K562 (cell line): Measurements from ENCODE around the gene LY6G6F. TPM values are rescaled to one million over a fixed set of nuclear protein-coding genes. Genes with fewer than 3 reads are reported as not detected.

Source experiments
- ATAC-seq: fragments of 200-7000 bp; cut with Tn5 transposase; 3 replicates; pipeline ENCODE4 v1.9.1; 2020; ENCODE audit warnings: moderate library complexity
- BruUV-seq: library from RNA; stranded (reverse); fragments of 400-500 nt; replicated peaks from 2 replicates; lab custom pipeline; 2021; lab: Mats Ljungman, UMichigan
- CTCF ChIA-PET: fragments of 300-600 bp; formaldehyde crosslinking; extraction: SDS; loops from one replicate; lab custom pipeline; 2021; ENCODE audit warnings: low intra/inter-chr PET ratio; lab: Yijun Ruan, JAX
- POLR2A ChIA-PET: fragments of 300-600, 350-650 bp; sonication (Branson Sonifier 250); formaldehyde crosslinking; extraction: SDS; loops from one replicate; lab custom pipeline; 2021; ENCODE audit warnings: antibody characterized with exemption, inconsistent platforms; lab: Yijun Ruan, JAX
- DNase-seq, 4 experiments: peaks; one replicate each; pipeline versions ENCODE4 v3.0.0 to v3.0.0-alpha.2; 2011 to 2018; ENCODE audit warnings: low spot score in 3 of 4, mixed read lengths in 3 of 4; ENCODE audit errors: extremely low read depth in 1 of 4
- FAIRE-seq: peaks from 2 replicates; lab custom pipeline; 2011; peaks lifted over from hg19 to GRCh38; lab: Jason Lieb, UNC
- H2AFZ ChIP-seq: 2 replicates; pipeline ENCODE4 v1.6.0; 2011; ENCODE audit warnings: low read depth, low read length, control low read depth, inconsistent platforms
- H3K27ac ChIP-seq: fragments of 200-600 bp; 3 replicates; pipeline ENCODE4 v1.8.0; 2011; ENCODE audit warnings: low read depth, mild to moderate bottlenecking, control low read depth, inconsistent platforms, low read length, moderate library complexity, mixed read lengths; ENCODE audit errors: extremely low read depth
- H3K27me3 ChIP-seq, 2 experiments: fragments of 300-600 bp in 1 of 2; 2 replicates in 1 of 2; 3 replicates in 1 of 2; pipeline versions ENCODE4 v1.6.0 to v1.8.0; 2011; ENCODE audit warnings: inconsistent platforms in 2 of 2, low read length in 2 of 2, mild to moderate bottlenecking in 1 of 2, mixed read lengths in 1 of 2, moderate library complexity in 1 of 2; ENCODE audit not compliant: control insufficient read depth in 2 of 2, insufficient read depth in 2 of 2
- H3K36me3 ChIP-seq: fragments of 300-600 bp; 3 replicates; pipeline ENCODE4 v1.8.0; 2011; ENCODE audit warnings: mild to moderate bottlenecking, low read length, inconsistent platforms; ENCODE audit not compliant: control insufficient read depth, insufficient read depth
- H3K4me1 ChIP-seq, 2 experiments: fragments of 200-600 bp in 1 of 2; replicated peaks in 1 of 2; 2 replicates in 1 of 2; 3 replicates in 1 of 2; pipeline versions ENCODE4 v1.5.1 to v1.8.0; 2011; ENCODE audit warnings: inconsistent platforms in 2 of 2, low read length in 2 of 2, mild to moderate bottlenecking in 1 of 2, mixed read lengths in 1 of 2, moderate library complexity in 1 of 2; ENCODE audit not compliant: control insufficient read depth in 2 of 2, insufficient read depth in 2 of 2
- H3K4me2 ChIP-seq: 2 replicates; pipeline ENCODE4 v1.6.1; 2011; ENCODE audit warnings: low read length, control low read depth, inconsistent platforms, mixed read lengths; ENCODE audit not compliant: insufficient read depth
- H3K4me3 ChIP-seq: fragments of 200-600 bp; sonication (generic), shearing (Covaris generic); 2 replicates; pipeline ENCODE4 v1.5.1; 2016; ENCODE audit warnings: control low read depth, inconsistent platforms
- H3K79me2 ChIP-seq: fragments of 200-600 bp; 3 replicates; pipeline ENCODE4 v1.8.0; 2011; ENCODE audit warnings: low read length, inconsistent platforms; ENCODE audit not compliant: control insufficient read depth, insufficient read depth
- H3K9ac ChIP-seq, 2 experiments: 2 replicates each; pipeline versions ENCODE4 v1.6.0 to v1.6.1; 2011; ENCODE audit warnings: low read depth in 2 of 2, low read length in 2 of 2, control low read depth in 1 of 2, inconsistent platforms in 1 of 2, mild to moderate bottlenecking in 1 of 2, mixed read lengths in 1 of 2; ENCODE audit not compliant: insufficient read depth in 1 of 2
- H3K9me1 ChIP-seq: one replicate; pipeline ENCODE4 v1.6.0; 2011; ENCODE audit warnings: inconsistent platforms, mild to moderate bottlenecking, low read length, moderate library complexity; ENCODE audit not compliant: control insufficient read depth, insufficient read depth
- H3K9me3 ChIP-seq: replicated peaks from 2 replicates; pipeline ENCODE4 v1.5.1; 2011; ENCODE audit warnings: low read depth, low read length, inconsistent platforms; ENCODE audit not compliant: control insufficient read depth, insufficient read depth
- H4K20me1 ChIP-seq: replicated peaks from 2 replicates; pipeline ENCODE4 v1.6.1; 2011; ENCODE audit warnings: low read length, inconsistent platforms, mixed read lengths; ENCODE audit not compliant: control insufficient read depth, insufficient read depth
- ATF3 ChIP-seq, 2 experiments: fragments of 450-650 bp in 1 of 2; sonication (generic) in 1 of 2; formaldehyde crosslinking in 1 of 2; IDR thresholded peaks in 1 of 2; conservative IDR thresholded peaks in 1 of 2; 2 replicates each; pipeline versions ENCODE4 v1.6.1 to v1.8.1; 2016 to 2023; ENCODE audit warnings: mild to moderate bottlenecking in 2 of 2, moderate library complexity in 2 of 2, inconsistent platforms in 1 of 2, missing genetic modification reagents in 1 of 2
- ETS2 ChIP-seq: IDR thresholded peaks from 2 replicates; pipeline ENCODE4 v1.6.1; 2016; ENCODE audit warnings: borderline replicate concordance, missing genetic modification characterization, mild to moderate bottlenecking, moderate library complexity, missing compliant biosample characterization; ENCODE audit not compliant: poor library complexity, severe bottlenecking
- FOXK1 ChIP-seq: sonication (generic); formaldehyde crosslinking; IDR thresholded peaks from 2 replicates; pipeline ENCODE4 v1.8.0; 2022; ENCODE audit warnings: missing genetic modification reagents, mild to moderate bottlenecking, borderline replicate concordance
- ILK ChIP-seq: fragments of 450-650 bp; IDR thresholded peaks from 2 replicates; pipeline ENCODE4 v1.6.1; 2016; ENCODE audit warnings: missing genetic modification characterization, low read depth, mild to moderate bottlenecking, missing compliant biosample characterization, moderate library complexity, borderline replicate concordance
- LEF1 ChIP-seq: fragments of 450-650 bp; IDR thresholded peaks from 2 replicates; pipeline ENCODE4 v1.6.1; 2016; ENCODE audit warnings: mild to moderate bottlenecking
- MAFK ChIP-seq: IDR thresholded peaks from 2 replicates; pipeline ENCODE4 v1.6.1; 2011; ENCODE audit warnings: low read length, improper control_type of control experiment
- MEF2D ChIP-seq: conservative IDR thresholded peaks from 2 replicates; pipeline ENCODE4 v1.6.1; 2016; ENCODE audit warnings: low read depth, missing genetic modification characterization, missing compliant biosample characterization
- MXD1 ChIP-seq: fragments of 250-450 bp; sonication (Bioruptor Pico); IDR thresholded peaks from 2 replicates; pipeline ENCODE4 v1.8.0; 2021; ENCODE audit warnings: borderline replicate concordance, mild to moderate bottlenecking, moderate library complexity; ENCODE audit not compliant: poor library complexity, severe bottlenecking
- MYBL2 ChIP-seq, 2 experiments: fragments of 450-650 bp in 1 of 2; sonication (generic) in 1 of 2; formaldehyde crosslinking in 1 of 2; IDR thresholded peaks; 2 replicates each; pipeline versions ENCODE4 v1.6.1 to v1.8.1; 2017 to 2022; ENCODE audit warnings: borderline replicate concordance in 1 of 2, inconsistent platforms in 1 of 2, low read depth in 1 of 2, mild to moderate bottlenecking in 1 of 2, missing genetic modification reagents in 1 of 2, moderate library complexity in 1 of 2
- NFXL1 ChIP-seq: fragments of 450-650 bp; formaldehyde crosslinking; IDR thresholded peaks from 2 replicates; pipeline ENCODE4 v1.4.0; 2021; ENCODE audit warnings: mild to moderate bottlenecking
- SP2 ChIP-seq: IDR thresholded peaks from 2 replicates; pipeline ENCODE4 v1.6.1; 2011; ENCODE audit warnings: mild to moderate bottlenecking, low read depth, low read length, moderate library complexity; ENCODE audit not compliant: poor library complexity, severe bottlenecking; ENCODE audit errors: extremely low read depth
- TFE3 ChIP-seq: fragments of 450-650 bp; formaldehyde crosslinking; IDR thresholded peaks from 2 replicates; pipeline ENCODE4 v1.4.0; 2020; ENCODE audit warnings: mild to moderate bottlenecking, mixed read lengths
- ZBTB8A ChIP-seq: fragments of 450-650 bp; IDR thresholded peaks from 2 replicates; pipeline ENCODE4 v1.6.1; 2018; ENCODE audit warnings: mild to moderate bottlenecking, moderate library complexity; ENCODE audit not compliant: partially characterized antibody
- ZC3H11A ChIP-seq: IDR thresholded peaks from 2 replicates; pipeline ENCODE4 v1.6.1; 2012; ENCODE audit warnings: low read depth, low read length, improper control_type of control experiment
- ZNF174 ChIP-seq: fragments of 250-450 bp; sonication (Bioruptor Pico); IDR thresholded peaks from 2 replicates; pipeline ENCODE4 v1.4.0; 2020; ENCODE audit warnings: mild to moderate bottlenecking
- ZZZ3 ChIP-seq: fragments of 450-650 bp; IDR thresholded peaks from 2 replicates; pipeline ENCODE4 v1.6.1; 2016; ENCODE audit warnings: antibody characterized with exemption, mild to moderate bottlenecking, moderate library complexity
- WGBS: fragments of 100-300 bp; shearing (Covaris generic); methylation state at CpG from one replicate; pipeline ENCODE4 v1.1.6; 2016; ENCODE audit warnings: low coverage, mixed read lengths; ENCODE audit not compliant: insufficient coverage; ENCODE audit errors: missing lambda C conversion rate; 5-methylcytosine and 5-hydroxymethylcytosine counted together
- in situ Hi-C: fragments of 300-500 bp; cut with MboI; formaldehyde crosslinking; loops from 4 replicates; pipeline ENCODE4 v1.15.0; 2018; ENCODE audit warnings: inconsistent platforms, mixed read lengths
- intact Hi-C: fragments of 100-400 bp; cut with micrococcal nuclease; formaldehyde crosslinking; loops from 2 replicates; pipeline ENCODE4 v1.14.2; 2022
- polyA plus RNA-seq, 8 experiments: library from polyadenylated mRNA; depleted of rRNA in 4 of 8; stranded (reverse) in 5 of 8; unstranded in 3 of 8; fragments of >200 nt; fragmentation: Nextera tagmentation in 2 of 8; fragmentation: Illumina TruSeq in 1 of 8; extraction: Ambion mirVana in 2 of 8; extraction: Trizol in 1 of 8; gene quantifications; 2 replicates each; pipeline versions ENCODE4 v1.2.1 to v1.2.3, GENCODE V29; 2011 to 2014; ENCODE audit warnings: inconsistent platforms in 1 of 8, missing spikeins in 1 of 8
- total RNA-seq, 7 experiments: library from RNA; depleted of rRNA in 6 of 7; stranded (reverse); fragments of >200 nt in 6 of 7; fragmentation: Illumina TruSeq in 2 of 7; extraction: Trizol in 2 of 7; gene quantifications; 2 replicates each; pipeline versions ENCODE4 v1.2.1 to v1.2.3, GENCODE V29; 2011 to 2021; ENCODE audit warnings: low replicate concordance in 1 of 7

The LY6G6F gene
- total and polyA plus RNA-seq, 9 of the 15 experiments (the other 6 are each of a cell fraction or from before 2014, with no cell fraction given) = 0.14 to 0.50 (median 0.28) TPM; not detected in 2

GRCh38 chr6:31690231-31691077, 16.2 kb upstream of the LY6G6F start:
- Histone ChIP-seq H4K20me1 (no peaks in the 10 kb centered on the region), H2AFZ (peak overlapping the region; percentile 14), H3K4me3 (peak overlapping the region; percentile 13; the same call in 1 of the 2 replicates), H3K4me1 (peaks cover 63 to 65% of the 10 kb centered on the region in 2 experiments), H3K9me3 (no peaks in the 10 kb centered on the region), H3K27ac (peak overlapping the region; percentile 88), H3K27me3 (no peaks in the 10 kb centered on the region), H3K9me1 (no peaks in the 10 kb centered on the region), H3K9ac (peak overlapping the region; percentile 68 to 86; a peak in 3 of 4 replicates), H3K4me2 (peak overlapping the region; percentile 82), H3K36me3 (peaks cover 93% of the 10 kb centered on the region), H3K79me2 (no peaks in the 10 kb centered on the region; the same call in 2 of the 3 replicates)
- intact Hi-C loops (loop anchor here (1.0 to 2.0 kb wide), 3 partner anchors 13 to 140 kb away; partner anchors contain the start of gene ABHD16A), in situ Hi-C loops (no loop called here)
- peak; percentile 94 to 97 (median 96) for DNase-seq
- FAIRE-seq = peak; percentile 98
- CTCF ChIA-PET = interaction anchor here (1.0 to 1.5 kb wide), 3 partner anchors 12 to 78 kb away, joined by 3 read pairs; no protein-coding TSS in a partner anchor
- ATAC-seq = peak; percentile 83
- BruUV-seq = TSS peak; percentile 91
- WGBS = under 1% methylated on average over 10 of the region's 10 CpGs
- POLR2A ChIA-PET = interaction anchor here (0.6 to 7.1 kb wide), 51 partner anchors 11 to 961 kb away, joined by 3 to 158 read pairs (median 5); partner anchors contain the start of genes ABHD16A, APOM, BAG6 and C6orf47
- TF ChIP-seq ZNF174 (CRISPR knock-in tag) (no peak), TFE3 (no peak; the same call in 1 of the 2 replicates), MYBL2 (IDR thresholded peaks at IDR 0.05; ENCODE audit: low read depth) (no peak), MYBL2 (CRISPR knock-in tag; IDR thresholded peaks at IDR 0.05; ENCODE audit: borderline replicate concordance) (no peak), ATF3 (IDR thresholded peaks at IDR 0.05) (peak; percentile 99), ATF3 (CRISPR knock-in tag; conservative IDR thresholded peaks at IDR 0.05) (peak; percentile 95), FOXK1 (CRISPR knock-in tag) (peak; percentile 56; the same call in 1 of the 2 replicates), SP2 (no peak), NFXL1 (CRISPR knock-in tag) (no peak), MEF2D (tag) (peak; percentile 56; the same call in 1 of the 2 replicates), MXD1 (CRISPR knock-in tag) (no peak), ZZZ3 (no peak), ILK (tag) (no peak; the same call in 1 of the 2 replicates), MAFK (peak; percentile 55; the same call in 1 of the 2 replicates), ZBTB8A (no peak), ETS2 (tag) (no peak), LEF1 (peak; percentile 95), ZC3H11A (no peak)
